Activated naive CD8-positive, alpha-beta T cell treated with anti-CD3 and anti-CD28 coated beads, Interleukin-2, amount 10 ng/mL, durations not matched to agents 7 days and 5 days (primary cell): Measurements from ENCODE around the gene LLCFC1. TPM values are rescaled to one million over a fixed set of nuclear protein-coding genes. Genes with fewer than 3 reads are reported as not detected.
A peak's percentile ranks its signal among the peaks of the same experiment; 100 is the strongest.
"Not testable (repeated sequence)": the region's sequence is repeated elsewhere in the genome, so short reads cannot be mapped to it uniquely, and the experiment has no call there.

Experiments used
- ATAC-seq: fragments of 150-1000 bp; cut with Tn5 transposase; one replicate; pipeline ENCODE4 v1.10.0; 2021; ENCODE audit warnings: low read depth, moderate library complexity
- POLR2A ChIA-PET: fragments of 350-600 bp; sonication (Branson Sonifier 250); formaldehyde crosslinking; loops from one replicate; lab custom pipeline; 2021; ENCODE audit warnings: antibody characterized with exemption; lab: Charles Lee
- DNase-seq: peaks from one replicate; pipeline ENCODE4 v3.0.0; 2021
- H3K27ac Mint-ChIP-seq: one replicate; pipeline ENCODE4 v1.8.0; 2022; ENCODE audit warnings: mild to moderate bottlenecking, mixed read lengths
- H3K27me3 Mint-ChIP-seq: one replicate; pipeline ENCODE4 v1.8.0; 2022; ENCODE audit warnings: mild to moderate bottlenecking, moderate library complexity, mixed read lengths
- H3K36me3 Mint-ChIP-seq: one replicate; pipeline ENCODE4 v1.8.0; 2021; ENCODE audit warnings: mild to moderate bottlenecking, mixed read lengths
- H3K4me1 Mint-ChIP-seq: one replicate; pipeline ENCODE4 v1.8.0; 2021; ENCODE audit warnings: mixed read lengths
- H3K4me3 Mint-ChIP-seq: one replicate; pipeline ENCODE4 v1.8.0; 2022; ENCODE audit warnings: mild to moderate bottlenecking, moderate library complexity, mixed read lengths
- H3K9me3 Mint-ChIP-seq: one replicate; pipeline ENCODE4 v1.8.0; 2021; ENCODE audit warnings: mixed read lengths
- total RNA-seq, 2 experiments: library from RNA; stranded (reverse); gene quantifications; one replicate each; pipeline ENCODE4 v1.2.3, GENCODE V29; 2021

The LLCFC1 gene
- total RNA-seq, 2 experiments from 2014 or later, result not detected

GRCh38 chr7:142961595-142961972 is 22.3 kb downstream of the LLCFC1 start:
- ATAC-seq, result no peak
- Mint-ChIP-seq H3K36me3 (no peaks in the 10 kb centered on the region), H3K27me3 (peaks cover 13% of the 10 kb centered on the region), H3K9me3 (peaks cover under 1% of the 10 kb centered on the region), H3K4me1 (no peaks in the 10 kb centered on the region), H3K27ac (no peak overlapping the region), H3K4me3 (no peak overlapping the region)
- DNase-seq, result no peak
- POLR2A ChIA-PET, result no interaction called here

- peak within 1 kb of the TSS; percentile 38 for H3K27ac Mint-ChIP-seq
- no peak for ATAC-seq
- no peaks in the 10 kb centered on the region for H3K4me1 Mint-ChIP-seq
- peaks cover 12% of the 10 kb centered on the region for H3K27me3 Mint-ChIP-seq
- H3K9me3 Mint-ChIP-seq, result no peaks in the 10 kb centered on the region
- no peak within 1 kb of the TSS for H3K4me3 Mint-ChIP-seq
- no peak for DNase-seq
- POLR2A ChIA-PET, result no interaction called here
- no peaks in the 10 kb centered on the region for H3K36me3 Mint-ChIP-seq
These were observed 23.0 kb downstream of the LLCFC1 start, which contains the start of gene KEL for GRCh38 chr7:142961973-142962926. Gene KEL (minus strand): TSS chr7:142962363. CDS start chr7:142962206, 157 bp downstream.

- no peaks in the 10 kb centered on the region for H3K36me3 Mint-ChIP-seq
- no peak for DNase-seq
- H3K9me3 Mint-ChIP-seq, result no peaks in the 10 kb centered on the region
- no peak overlapping the region for H3K27ac Mint-ChIP-seq
- ATAC-seq, result no peak
- POLR2A ChIA-PET, result no interaction called here
- no peak overlapping the region for H3K4me3 Mint-ChIP-seq
- H3K4me1 Mint-ChIP-seq, result no peaks in the 10 kb centered on the region
- peaks cover 14% of the 10 kb centered on the region for H3K27me3 Mint-ChIP-seq
These were observed 23.7 kb downstream of the LLCFC1 start for GRCh38 chr7:142962991-142963390.

GRCh38 chr7:142963993-142964392 is 24.7 kb downstream of the LLCFC1 start:
- Mint-ChIP-seq H3K36me3 (no peaks in the 10 kb centered on the region), H3K9me3 (no peaks in the 10 kb centered on the region), H3K4me3 (no peak overlapping the region), H3K27me3 (peaks cover 16% of the 10 kb centered on the region), H3K4me1 (no peaks in the 10 kb centered on the region), H3K27ac (no peak overlapping the region)
- POLR2A ChIA-PET, result no interaction called here
- DNase-seq, result no peak
- no peak for ATAC-seq

- Mint-ChIP-seq H3K27ac (no peak overlapping the region), H3K27me3 (peaks cover 14% of the 10 kb centered on the region), H3K9me3 (no peaks in the 10 kb centered on the region), H3K4me3 (no peak overlapping the region), H3K36me3 (no peaks in the 10 kb centered on the region), H3K4me1 (no peaks in the 10 kb centered on the region)
- no peak for DNase-seq
- POLR2A ChIA-PET, result no interaction called here
- no peak for ATAC-seq
These were observed 25.4 kb downstream of the LLCFC1 start for GRCh38 chr7:142964502-142965246.

GRCh38 chr7:142968229-142968628 is 28.9 kb downstream of the LLCFC1 start:
- POLR2A ChIA-PET, result no interaction called here
- Mint-ChIP-seq H3K4me3 (no peak overlapping the region), H3K27ac (no peak overlapping the region), H3K9me3 (no peaks in the 10 kb centered on the region), H3K4me1 (no peaks in the 10 kb centered on the region), H3K27me3 (peaks cover 22% of the 10 kb centered on the region), H3K36me3 (no peaks in the 10 kb centered on the region)
- no peak for DNase-seq
- ATAC-seq, result no peak

- H3K4me3 Mint-ChIP-seq, result no peak overlapping the region
- no peaks in the 10 kb centered on the region for H3K4me1 Mint-ChIP-seq
- no peak for ATAC-seq
- H3K36me3 Mint-ChIP-seq, result no peaks in the 10 kb centered on the region
- no peak for DNase-seq
- POLR2A ChIA-PET, result no interaction called here
- no peak overlapping the region for H3K27ac Mint-ChIP-seq
- peaks cover 28% of the 10 kb centered on the region for H3K27me3 Mint-ChIP-seq
- H3K9me3 Mint-ChIP-seq, result no peaks in the 10 kb centered on the region
These were observed 29.9 kb downstream of the LLCFC1 start for GRCh38 chr7:142969183-142969582.

GRCh38 chr7:142974626-142975025 is 35.3 kb downstream of the LLCFC1 start:
- no peaks in the 10 kb centered on the region for H3K4me1 Mint-ChIP-seq
- POLR2A ChIA-PET, result no interaction called here
- DNase-seq, result no peak
- peaks cover 20% of the 10 kb centered on the region for H3K27me3 Mint-ChIP-seq
- no peaks in the 10 kb centered on the region for H3K36me3 Mint-ChIP-seq
- no peak overlapping the region for H3K4me3 Mint-ChIP-seq
- H3K9me3 Mint-ChIP-seq, result peaks cover 3% of the 10 kb centered on the region
- ATAC-seq, result no peak
- H3K27ac Mint-ChIP-seq, result no peak overlapping the region

- H3K27me3 Mint-ChIP-seq, result peaks cover 13% of the 10 kb centered on the region
- POLR2A ChIA-PET, DNase-seq, H3K27ac Mint-ChIP-seq, H3K4me1 Mint-ChIP-seq, H3K36me3 Mint-ChIP-seq, H3K9me3 Mint-ChIP-seq, H3K4me3 Mint-ChIP-seq, ATAC-seq: not testable (repeated sequence)
These were observed 39.1 kb downstream of the LLCFC1 start for GRCh38 chr7:142978402-142978801.

GRCh38 chr7:142983825-142984224 is 44.5 kb downstream of the LLCFC1 start:
- Mint-ChIP-seq H3K27me3 (peaks cover 9% of the 10 kb centered on the region), H3K27ac (no peak overlapping the region), H3K4me3 (no peak overlapping the region), H3K9me3 (peaks cover 4% of the 10 kb centered on the region), H3K36me3 (no peaks in the 10 kb centered on the region), H3K4me1 (no peaks in the 10 kb centered on the region)
- POLR2A ChIA-PET, result no interaction called here
- ATAC-seq, result no peak
- no peak for DNase-seq

GRCh38 chr7:142984297-142984696 is 45.0 kb downstream of the LLCFC1 start:
- H3K9me3 Mint-ChIP-seq, result peaks cover 3% of the 10 kb centered on the region
- no peaks in the 10 kb centered on the region for H3K4me1 Mint-ChIP-seq
- H3K27me3 Mint-ChIP-seq, result peaks cover 12% of the 10 kb centered on the region
- DNase-seq (no peak), ATAC-seq (no peak)
- no peak overlapping the region for H3K27ac Mint-ChIP-seq
- POLR2A ChIA-PET, result no interaction called here
- H3K36me3 Mint-ChIP-seq, result no peaks in the 10 kb centered on the region
- no peak overlapping the region for H3K4me3 Mint-ChIP-seq
